Osteoblast (primary cell): Measurements from ENCODE around the gene CHAF1A. TPM values are rescaled to one million over a fixed set of nuclear protein-coding genes. Genes with fewer than 3 reads are reported as not detected.

Experiments
- DNase-seq: peaks from one replicate; pipeline ENCODE4 v3.0.0; 2011; ENCODE audit warnings: low spot score, mixed read lengths; ENCODE audit not compliant: insufficient read length; ENCODE audit errors: missing footprints
- H2AFZ ChIP-seq: 2 replicates; pipeline ENCODE4 v1.6.0; 2011; ENCODE audit warnings: mild to moderate bottlenecking, low read length
- H3K27ac ChIP-seq: 2 replicates; pipeline ENCODE4 v1.5.1; 2011; ENCODE audit warnings: mild to moderate bottlenecking, low read depth, low read length, moderate library complexity
- H3K27me3 ChIP-seq: 2 replicates; pipeline ENCODE4 v1.6.0; 2012; ENCODE audit warnings: mild to moderate bottlenecking, control low read depth, inconsistent platforms, low read length, moderate library complexity; ENCODE audit not compliant: insufficient read depth
- H3K36me3 ChIP-seq: 2 replicates; pipeline ENCODE4 v1.5.1; 2011; ENCODE audit warnings: mild to moderate bottlenecking, low read length, control low read depth, moderate library complexity; ENCODE audit not compliant: insufficient read depth
- H3K4me1 ChIP-seq: 2 replicates; pipeline ENCODE4 v1.5.1; 2011; ENCODE audit warnings: mild to moderate bottlenecking, low read length, control low read depth, moderate library complexity; ENCODE audit not compliant: insufficient read depth
- H3K4me2 ChIP-seq: 2 replicates; pipeline ENCODE4 v1.6.0; 2011; ENCODE audit warnings: mild to moderate bottlenecking, low read length; ENCODE audit not compliant: insufficient read depth
- H3K4me3 ChIP-seq: fragments of 200-600 bp; sonication (generic); 3 replicates; pipeline ENCODE4 v1.5.1; 2012; ENCODE audit warnings: mild to moderate bottlenecking, low read length, inconsistent platforms; ENCODE audit not compliant: insufficient read depth
- H3K79me2 ChIP-seq: 2 replicates; pipeline ENCODE4 v1.6.0; 2012; ENCODE audit warnings: mild to moderate bottlenecking, low read length, control low read depth, inconsistent platforms; ENCODE audit not compliant: insufficient read depth
- H3K9me3 ChIP-seq: 2 replicates; pipeline ENCODE4 v1.5.1; 2011; ENCODE audit warnings: low read depth, low read length, control low read depth
- H4K20me1 ChIP-seq: 2 replicates; pipeline ENCODE4 v1.6.0; 2012; ENCODE audit warnings: mild to moderate bottlenecking, low read length, control low read depth; ENCODE audit not compliant: insufficient read depth
- CTCF ChIP-seq: IDR thresholded peaks from 2 replicates; pipeline ENCODE4 v1.5.1; 2011; ENCODE audit warnings: mild to moderate bottlenecking, low read depth, low read length, moderate library complexity; ENCODE audit errors: extremely low read depth
- total RNA-seq: library from RNA; depleted of rRNA; stranded (reverse); fragments of >200 nt; gene quantifications from 2 replicates; pipeline ENCODE4 v1.2.3, GENCODE V29; 2012

Gene CHAF1A
- total RNA-seq, 1 donor, result 3.6 TPM

GRCh38 chr19:4441994-4442818, 39.8 kb downstream of the CHAF1A start:
- H2AFZ ChIP-seq, result no peak overlapping the region
- no peak overlapping the region for H3K4me3 ChIP-seq
- peak; percentile 78 for DNase-seq
- H3K4me1 ChIP-seq, result no peaks in the 10 kb centered on the region
- TF ChIP-seq CTCF, result no peak
- no peak overlapping the region for H3K4me2 ChIP-seq
- peaks cover 8% of the 10 kb centered on the region for H4K20me1 ChIP-seq
- no peaks in the 10 kb centered on the region for H3K27me3 ChIP-seq
- no peaks in the 10 kb centered on the region for H3K79me2 ChIP-seq
- peaks cover 26% of the 10 kb centered on the region for H3K36me3 ChIP-seq
- H3K9me3 ChIP-seq, result no peaks in the 10 kb centered on the region
- H3K27ac ChIP-seq, result no peak overlapping the region

- DNase-seq, result peak; percentile 74
- Histone ChIP-seq H3K4me3 (no peak overlapping the region), H3K4me2 (no peak overlapping the region), H2AFZ (no peak overlapping the region), H3K4me1 (no peaks in the 10 kb centered on the region), H3K79me2 (no peaks in the 10 kb centered on the region), H3K27me3 (no peaks in the 10 kb centered on the region), H4K20me1 (peaks cover 10% of the 10 kb centered on the region), H3K27ac (no peak overlapping the region), H3K36me3 (peaks cover 31% of the 10 kb centered on the region), H3K9me3 (no peaks in the 10 kb centered on the region)
- no peak for TF ChIP-seq CTCF
Observed at GRCh38 chr19:4442819-4443146, 40.3 kb downstream of the CHAF1A start.

GRCh38 chr19:4443188-4443587, 40.7 kb downstream of the CHAF1A start:
- Histone ChIP-seq H3K4me3 (no peak overlapping the region), H3K4me2 (no peak overlapping the region), H4K20me1 (peaks cover 10% of the 10 kb centered on the region), H3K36me3 (peaks cover 35% of the 10 kb centered on the region), H3K4me1 (no peaks in the 10 kb centered on the region), H3K9me3 (no peaks in the 10 kb centered on the region), H2AFZ (no peak overlapping the region), H3K27me3 (no peaks in the 10 kb centered on the region), H3K27ac (no peak overlapping the region), H3K79me2 (no peaks in the 10 kb centered on the region)
- peak; percentile 63 for DNase-seq
- TF ChIP-seq CTCF, result no peak

GRCh38 chr19:4443966-4444764, 41.7 kb downstream of the CHAF1A start:
- H3K27ac ChIP-seq, result no peak overlapping the region
- H2AFZ ChIP-seq, result no peak overlapping the region
- no peaks in the 10 kb centered on the region for H3K27me3 ChIP-seq
- no peak overlapping the region for H3K4me2 ChIP-seq
- peaks cover 13% of the 10 kb centered on the region for H4K20me1 ChIP-seq
- no peaks in the 10 kb centered on the region for H3K9me3 ChIP-seq
- no peaks in the 10 kb centered on the region for H3K4me1 ChIP-seq
- no peak for TF ChIP-seq CTCF
- H3K79me2 ChIP-seq, result peaks cover 3% of the 10 kb centered on the region
- peak; percentile 65 for DNase-seq
- no peak overlapping the region for H3K4me3 ChIP-seq
- H3K36me3 ChIP-seq, result peaks cover 45% of the 10 kb centered on the region
